Common myeloid progenitor, CD34-positive (primary cell): Measurements from ENCODE around the gene EVC.
"Not testable (repeated sequence)": the region's sequence is repeated elsewhere in the genome, so short reads cannot be mapped to it uniquely, and the experiment has no call there.

ENCODE experiments used
- CTCF ChIA-PET: fragments of 350-600 bp; sonication (Branson Sonifier 250); formaldehyde crosslinking; loops from one replicate; lab custom pipeline; 2021; ENCODE audit warnings: antibody characterized with exemption; lab: Charles Lee
- POLR2A ChIA-PET: fragments of 350-600 bp; sonication (Branson Sonifier 250); formaldehyde crosslinking; loops from one replicate; lab custom pipeline; 2021; ENCODE audit warnings: antibody characterized with exemption; lab: Charles Lee
- DNase-seq, 3 donors: peaks; one replicate each; pipeline versions ENCODE4 v3.0.0 to v3.0.0-alpha.2; 2013
- H3K27ac ChIP-seq, 2 experiments: 1 replicate in 1 of 2; 2 replicates in 1 of 2; pipeline ENCODE4 v1.7.0; 2013; ENCODE audit warnings: inconsistent platforms in 2 of 2, low read length in 2 of 2, mild to moderate bottlenecking in 2 of 2, low read depth in 1 of 2, moderate library complexity in 1 of 2; ENCODE audit not compliant: severe bottlenecking in 2 of 2, insufficient read depth in 1 of 2, poor library complexity in 1 of 2
- H3K27me3 ChIP-seq, 5 experiments: replicated peaks in 2 of 5; 1 replicate in 3 of 5; 2 replicates in 2 of 5; pipeline versions ENCODE4 v1.6.1 to v1.7.0; 2013; ENCODE audit warnings: low read length in 4 of 5, mild to moderate bottlenecking in 2 of 5, moderate library complexity in 2 of 5, inconsistent platforms in 1 of 5; ENCODE audit not compliant: insufficient read depth in 5 of 5, control insufficient read depth in 4 of 5
- H3K36me3 ChIP-seq, 4 experiments: 1 replicate in 2 of 4; 2 replicates in 2 of 4; pipeline versions ENCODE4 v1.6.1 to v1.7.0; 2013; ENCODE audit warnings: low read length in 3 of 4, control low read depth in 1 of 4, mild to moderate bottlenecking in 1 of 4; ENCODE audit not compliant: control insufficient read depth in 4 of 4, insufficient read depth in 4 of 4
- H3K4me1 ChIP-seq, 4 experiments: 1 replicate in 3 of 4; 2 replicates in 1 of 4; pipeline versions ENCODE4 v1.6.1 to v1.7.1; 2013; ENCODE audit warnings: low read length in 3 of 4, mild to moderate bottlenecking in 3 of 4, control low read depth in 1 of 4, inconsistent platforms in 1 of 4, moderate library complexity in 1 of 4; ENCODE audit not compliant: control insufficient read depth in 4 of 4, insufficient read depth in 4 of 4; ENCODE audit errors: control extremely low read depth in 1 of 4
- H3K4me3 ChIP-seq, 7 experiments: 1 replicate in 4 of 7; 2 replicates in 3 of 7; pipeline versions ENCODE4 v1.5.1 to v1.7.0; 2013; ENCODE audit warnings: mild to moderate bottlenecking in 7 of 7, low read length in 6 of 7, moderate library complexity in 6 of 7, inconsistent platforms in 2 of 7, low read depth in 2 of 7, control low read depth in 1 of 7; ENCODE audit not compliant: insufficient read depth in 4 of 7, control insufficient read depth in 1 of 7; ENCODE audit errors: extremely low read depth in 1 of 7
- H3K9me3 ChIP-seq, 5 experiments: 1 replicate in 4 of 5; 2 replicates in 1 of 5; pipeline versions ENCODE4 v1.6.1 to v1.7.1; 2013; ENCODE audit warnings: low read length in 4 of 5, mild to moderate bottlenecking in 2 of 5, inconsistent platforms in 1 of 5, low read depth in 1 of 5, moderate library complexity in 1 of 5; ENCODE audit not compliant: control insufficient read depth in 4 of 5, insufficient read depth in 2 of 5; ENCODE audit errors: control extremely low read depth in 1 of 5
- WGBS: methylation state at CpG from one replicate; pipeline ENCODE4 v1.1.5; 2013; ENCODE audit not compliant: insufficient coverage; 5-methylcytosine and 5-hydroxymethylcytosine counted together

EVC gene

DNA sequence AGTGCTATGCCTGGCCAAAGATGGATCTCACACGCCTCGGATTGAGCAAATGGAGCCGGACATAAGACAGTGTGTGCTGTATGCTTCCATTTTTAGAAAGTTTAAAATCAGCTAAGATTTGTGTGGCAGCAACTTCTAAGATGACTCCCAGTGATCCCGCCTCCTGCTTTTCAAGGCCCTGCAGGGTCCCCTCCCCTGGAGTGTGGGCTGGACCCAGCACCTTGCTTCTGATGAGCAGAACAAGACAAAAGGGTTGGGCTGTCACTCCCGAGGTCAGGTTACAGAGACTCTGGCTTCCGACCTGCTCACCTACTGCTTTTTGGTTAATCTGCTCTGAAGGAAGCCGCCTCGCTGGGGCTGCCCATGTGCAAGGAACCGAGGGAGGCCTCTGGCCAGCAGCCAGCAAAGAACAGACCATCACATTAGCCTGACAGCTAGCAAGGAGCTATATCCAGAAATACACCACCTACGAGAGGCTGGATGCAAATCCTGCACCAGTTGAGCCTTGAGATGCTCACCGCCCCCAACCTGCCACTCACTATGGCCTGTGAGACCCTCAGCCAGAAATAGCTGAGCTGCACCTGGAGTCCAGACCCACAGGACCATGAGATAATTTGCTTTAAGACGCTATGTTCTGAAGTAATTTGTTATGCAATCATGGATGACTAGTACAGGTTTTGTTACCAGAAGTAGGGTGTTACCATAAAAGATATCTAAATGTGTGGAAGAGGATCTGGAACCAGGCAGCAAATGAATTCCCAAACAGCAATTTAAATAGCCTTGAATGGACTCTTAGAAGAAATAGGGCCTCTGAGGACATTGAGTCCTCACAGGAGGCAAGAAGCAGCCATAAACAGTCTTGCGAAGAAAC, 134.3 kb downstream of the EVC start:
- Histone ChIP-seq H3K27me3 (peaks cover 0 to 15% (median 2%) of the 10 kb centered on the region in 5 experiments), H3K4me1 (no peaks in the 10 kb centered on the region), H3K36me3 (no peaks in the 10 kb centered on the region), H3K4me3 (no peak overlapping the region), H3K27ac (no peak overlapping the region), H3K9me3 (no peaks in the 10 kb centered on the region)
- WGBS, result 96% methylated on average over 12 of the region's 13 CpGs
- CTCF ChIA-PET, result no interaction called here
- POLR2A ChIA-PET, result no interaction called here
- DNase-seq, result no peak

DNA sequence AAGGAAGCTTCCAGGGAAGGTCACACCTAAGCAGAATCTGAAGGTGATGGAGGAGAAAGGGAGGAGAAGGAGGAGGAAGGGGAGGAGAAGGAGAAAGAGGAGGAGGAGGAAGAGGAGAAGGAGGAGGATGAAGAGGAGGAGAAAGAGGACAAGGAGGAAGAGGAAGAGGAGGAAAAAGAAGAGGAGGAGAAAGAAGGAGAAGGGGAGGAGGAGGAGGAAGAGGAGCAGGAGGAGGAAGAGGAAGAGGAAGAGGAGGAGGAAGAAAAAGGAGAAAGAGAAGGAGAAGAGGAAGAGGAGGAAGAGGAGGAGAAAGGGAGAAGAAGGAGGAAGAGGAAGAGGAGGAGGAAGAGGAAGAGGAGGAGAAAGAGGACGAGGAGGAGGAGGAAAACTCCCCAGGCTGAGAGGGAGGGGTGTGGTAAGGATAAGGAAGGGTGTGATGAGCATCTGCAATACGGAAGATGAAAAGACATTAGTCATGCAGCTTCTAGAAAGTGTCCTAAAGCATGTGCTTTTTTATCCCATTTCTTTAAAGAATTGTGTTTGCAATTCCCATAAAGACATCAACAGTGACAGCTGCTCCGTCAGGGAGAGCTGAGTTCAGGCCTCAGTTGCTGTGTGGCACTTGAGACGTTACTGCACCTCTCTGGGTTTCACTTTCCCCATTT, 140.8 kb downstream of the EVC start:
- Histone ChIP-seq H3K36me3 (no peaks in the 10 kb centered on the region), H3K27ac (no peak overlapping the region), H3K27me3 (peaks cover 0 to 27% (median 3%) of the 10 kb centered on the region in 5 experiments), H3K9me3 (no peaks in the 10 kb centered on the region), H3K4me1 (no peaks in the 10 kb centered on the region), H3K4me3 (no peak overlapping the region)
- WGBS, result 72% methylated on average over 4 of the region's 4 CpGs
- DNase-seq, result no peak
- CTCF ChIA-PET, result no interaction called here
- POLR2A ChIA-PET, result no interaction called here

DNA sequence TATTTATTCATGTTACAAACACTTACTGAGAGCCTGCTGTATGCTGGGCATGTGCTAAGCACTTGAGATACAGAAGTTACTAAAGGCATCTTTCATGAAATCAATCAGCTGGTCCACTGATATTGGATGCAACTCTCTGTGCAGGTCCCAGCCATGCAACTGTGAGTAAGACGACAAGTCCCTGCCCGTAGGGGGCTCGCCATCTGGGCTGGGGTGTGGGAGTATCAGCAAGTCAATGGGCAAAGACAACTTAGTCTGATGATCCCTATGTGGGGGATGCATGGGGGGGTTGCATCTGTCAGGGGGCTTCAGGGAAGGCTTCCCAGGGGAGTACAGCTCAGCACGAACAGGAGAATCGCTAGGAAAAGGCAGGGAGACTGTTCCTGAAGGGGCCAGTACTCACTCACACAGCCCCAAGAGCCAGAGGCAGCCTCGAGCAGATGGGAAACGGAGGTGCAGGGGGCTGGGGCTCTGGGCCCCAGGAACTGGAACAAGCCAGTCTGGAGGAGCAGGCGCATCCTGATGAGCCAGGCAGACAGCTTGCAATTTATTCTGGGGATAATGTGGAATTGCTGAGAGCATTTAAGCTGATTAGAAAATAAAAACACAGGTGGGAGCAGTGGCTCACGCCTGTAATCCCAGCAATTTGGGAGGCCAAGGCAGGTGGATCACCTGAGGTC, 141.7 kb downstream of the EVC start:
- H3K9me3 ChIP-seq, result no peaks in the 10 kb centered on the region
- CTCF ChIA-PET, result no interaction called here
- no peaks in the 10 kb centered on the region for H3K4me1 ChIP-seq
- H3K27me3 ChIP-seq, result peaks cover 0 to 27% (median 3%) of the 10 kb centered on the region in 5 experiments
- no peaks in the 10 kb centered on the region for H3K36me3 ChIP-seq
- H3K4me3 ChIP-seq, result no peak overlapping the region
- no peak for DNase-seq
- POLR2A ChIA-PET, result no interaction called here
- WGBS, result 88% methylated on average over 8 of the region's 9 CpGs
- no peak overlapping the region for H3K27ac ChIP-seq

DNA sequence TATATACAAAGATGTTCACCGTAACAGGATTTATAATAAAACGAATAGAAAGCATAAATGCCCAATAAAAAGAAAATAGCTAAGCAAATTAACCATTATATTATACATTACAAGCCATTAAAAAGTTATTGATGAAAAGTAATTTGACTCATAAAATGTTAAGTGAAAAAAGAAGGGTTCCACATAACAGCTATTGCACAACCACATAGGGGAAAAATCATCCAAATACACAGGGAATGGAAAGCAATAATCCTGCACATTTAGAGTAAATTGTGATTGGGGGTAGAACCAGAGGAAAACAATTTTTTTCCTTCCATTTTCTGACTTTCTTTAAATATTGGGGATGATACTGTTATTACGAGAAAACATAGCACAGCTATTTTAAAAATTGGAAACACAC, 143.9 kb downstream of the EVC start:
- 100% methylated on average over 1 of the region's 3 CpGs for WGBS
- POLR2A ChIA-PET, result no interaction called here

DNA sequence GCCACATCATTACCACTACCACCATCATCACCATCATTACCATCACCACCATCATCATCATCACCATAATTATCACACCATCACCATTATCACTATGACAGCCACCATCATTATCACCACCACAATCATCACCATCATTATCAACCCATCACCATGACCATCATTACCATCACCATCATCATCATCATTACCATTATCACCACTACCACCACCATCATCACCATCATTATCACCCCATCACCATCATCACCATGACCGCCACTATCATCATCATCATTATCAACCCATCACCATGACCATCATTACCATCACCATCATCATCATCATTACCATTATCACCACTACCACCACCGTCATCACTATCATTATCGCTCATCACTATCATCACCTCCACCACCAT, 145.4 kb downstream of the EVC start:
- CTCF ChIA-PET, H3K4me3 ChIP-seq, H3K4me1 ChIP-seq, H3K9me3 ChIP-seq, DNase-seq, POLR2A ChIA-PET, H3K27ac ChIP-seq, H3K36me3 ChIP-seq: not testable (repeated sequence)
- H3K27me3 ChIP-seq, result peaks cover 0 to 30% (median 0%) of the 10 kb centered on the region in 5 experiments
- WGBS, result 97% methylated on average over 3 of the region's 3 CpGs

More for the DNA sequence above, 143.9 kb downstream of the EVC start:
- no peak for DNase-seq
- H3K27me3 ChIP-seq, result peaks cover 0 to 34% (median 3%) of the 10 kb centered on the region in 5 experiments
- H3K36me3 ChIP-seq, result no peaks in the 10 kb centered on the region
- H3K4me3 ChIP-seq, result no peak overlapping the region
- no peaks in the 10 kb centered on the region for H3K9me3 ChIP-seq
- no peaks in the 10 kb centered on the region for H3K4me1 ChIP-seq
- CTCF ChIA-PET, result no interaction called here
- H3K27ac ChIP-seq, result no peak overlapping the region

DNA sequence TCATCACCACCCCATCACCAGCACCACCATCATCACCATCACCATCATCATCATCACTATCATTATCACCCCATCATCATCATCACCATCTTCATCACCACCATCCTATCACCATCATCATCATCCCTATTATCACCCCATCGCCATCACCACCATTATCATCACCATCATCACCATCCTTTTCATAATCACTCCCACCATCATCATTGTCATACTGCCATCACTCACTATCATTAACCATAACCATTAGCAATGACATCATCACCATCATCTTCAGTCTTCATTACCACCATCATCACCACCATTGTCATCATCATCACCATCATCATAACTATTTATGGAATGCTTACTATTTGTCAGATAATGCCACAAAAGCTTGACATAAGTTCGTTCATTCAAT, 146.2 kb downstream of the EVC start:
- POLR2A ChIA-PET, result no interaction called here

More for the DNA sequence above, 146.2 kb downstream of the EVC start:
- no peak overlapping the region for H3K4me3 ChIP-seq
- H3K4me1 ChIP-seq, result no peaks in the 10 kb centered on the region
- H3K27me3 ChIP-seq, result peaks cover 0 to 34% (median 0%) of the 10 kb centered on the region in 5 experiments
- 100% methylated on average over 1 of the region's 2 CpGs for WGBS
- no peaks in the 10 kb centered on the region for H3K36me3 ChIP-seq
- no peak overlapping the region for H3K27ac ChIP-seq
- no peak for DNase-seq
- CTCF ChIA-PET, result no interaction called here
- H3K9me3 ChIP-seq, result no peaks in the 10 kb centered on the region
